Fibroblast of skin of left quadriceps (primary cell): ENCODE measurements around the gene TUBA4B.
"Not testable (repeated sequence)": the region's sequence is repeated elsewhere in the genome, so short reads cannot be mapped to it uniquely, and the experiment has no call there.

Source experiments
- DNase-seq, 2 experiments: peaks; one replicate each; pipeline ENCODE4 v3.0.0-alpha.2; 2013; ENCODE audit warnings: low read depth in 2 of 2

TUBA4B gene

DNA sequence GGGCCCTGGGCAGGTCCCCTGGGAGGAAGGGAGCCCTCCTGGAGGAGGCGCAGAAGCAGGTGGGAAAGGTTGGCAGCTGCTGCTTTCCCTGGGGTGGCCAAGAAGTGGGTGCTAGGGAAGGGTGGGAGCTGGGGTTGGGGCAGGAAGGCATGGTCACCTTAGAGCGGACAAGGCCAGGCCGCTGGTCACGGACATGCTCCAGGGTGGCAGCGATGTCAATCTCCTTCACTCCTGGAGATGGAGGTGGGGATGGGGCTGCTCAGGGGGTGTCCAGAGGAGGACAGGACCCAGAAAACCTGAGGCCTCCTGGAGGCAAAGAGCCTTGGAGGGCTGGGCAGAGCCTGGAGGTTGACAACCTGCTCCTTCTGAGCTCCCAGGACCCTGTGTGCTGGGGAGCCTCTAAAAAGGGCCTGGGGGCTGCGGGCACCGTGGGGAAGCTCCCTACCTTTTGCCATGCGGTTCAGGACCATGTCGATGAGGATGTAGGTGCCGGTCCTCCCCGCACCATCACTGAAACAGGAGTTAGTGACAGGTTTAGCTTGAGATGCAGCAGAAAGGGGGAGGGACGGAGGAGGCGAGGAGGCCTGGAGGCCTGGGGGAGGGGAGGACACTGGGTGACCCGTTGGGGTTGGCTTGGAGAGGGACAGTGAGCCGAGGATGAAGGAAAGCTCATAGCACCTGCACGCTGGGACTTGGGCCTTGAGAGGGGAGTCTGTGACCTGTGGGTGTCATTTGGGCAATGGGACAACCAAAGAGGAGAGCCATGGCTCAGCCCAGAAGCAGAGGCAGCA lies 37.5 kb downstream of the TUBA4B start:
- no peak for DNase-seq

DNA sequence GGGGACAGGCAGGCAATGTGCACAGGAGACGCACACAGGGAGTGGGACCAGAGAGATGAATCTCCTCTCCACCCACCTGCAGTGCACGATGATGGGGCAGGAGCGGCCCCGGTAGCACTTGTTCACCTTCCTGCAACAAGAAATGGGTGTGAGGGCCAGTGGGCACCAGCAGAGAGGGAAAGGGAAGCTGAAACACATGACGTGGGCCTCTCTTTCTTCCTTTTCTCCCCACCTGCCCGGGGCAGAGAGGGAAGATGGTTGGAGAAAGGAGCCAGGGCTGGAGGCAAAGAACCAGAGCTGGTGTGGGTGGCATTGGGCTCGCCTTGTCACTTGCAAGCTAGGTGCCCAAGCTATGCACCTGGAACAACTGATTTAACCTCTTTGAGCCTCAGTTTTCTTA lies 38.4 kb downstream of the TUBA4B start:
- DNase-seq, result no peak

DNA sequence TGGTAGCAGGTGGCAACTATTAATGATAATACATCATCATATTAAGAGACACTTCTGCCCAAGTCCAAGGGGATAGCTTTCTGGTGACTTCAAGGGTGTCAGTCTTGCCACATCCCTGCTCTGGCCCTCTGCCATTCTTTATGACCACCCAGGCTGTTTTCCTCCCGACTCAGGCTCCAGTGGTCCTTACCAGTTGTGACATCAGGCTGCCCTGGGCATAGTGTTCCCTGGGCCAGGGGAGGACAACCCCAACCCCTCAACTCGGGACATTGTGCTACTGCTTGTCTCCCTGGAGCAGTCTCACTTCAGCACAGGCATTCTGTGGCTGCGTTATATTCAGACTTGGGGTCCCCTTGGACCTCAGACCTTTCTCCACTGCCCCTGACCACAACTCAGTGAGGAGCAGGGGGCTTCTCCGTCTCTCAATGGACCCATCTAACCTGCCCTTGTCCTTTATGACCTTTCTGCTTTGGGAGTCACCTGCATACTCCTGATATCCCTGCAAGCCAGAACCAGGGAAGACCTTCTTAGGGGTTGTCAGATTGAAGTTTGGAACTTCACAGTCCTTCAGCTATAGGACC lies 39.0 kb downstream of the TUBA4B start:
- DNase-seq, result no peak

DNA sequence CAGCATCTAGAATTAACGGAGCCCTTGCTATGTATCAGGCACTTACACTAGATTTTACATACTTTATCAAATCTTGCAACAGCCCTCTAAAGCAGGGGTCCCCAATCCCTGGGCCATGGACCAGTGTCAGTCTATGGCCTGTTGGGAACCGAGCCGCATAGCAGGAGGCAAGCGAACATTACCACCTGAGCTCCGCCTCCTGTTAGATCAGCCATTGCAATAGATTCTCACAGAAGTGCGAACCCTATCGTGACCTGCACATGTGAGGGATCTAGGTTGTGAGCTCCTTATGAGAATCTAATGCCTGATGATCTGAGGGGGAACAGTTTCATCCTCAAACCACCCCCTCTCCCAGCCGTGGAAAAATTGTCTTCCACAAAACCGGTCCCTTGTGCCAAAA lies 39.6 kb downstream of the TUBA4B start:
- no peak for DNase-seq

- DNase-seq, result no peak
Observed at GRCh38 chr2:219293736-219294231, 40.7 kb downstream of the TUBA4B start.

- DNase-seq, result peak; percentile 49
Observed at GRCh38 chr2:219294356-219295351, 41.6 kb downstream of the TUBA4B start.

DNA sequence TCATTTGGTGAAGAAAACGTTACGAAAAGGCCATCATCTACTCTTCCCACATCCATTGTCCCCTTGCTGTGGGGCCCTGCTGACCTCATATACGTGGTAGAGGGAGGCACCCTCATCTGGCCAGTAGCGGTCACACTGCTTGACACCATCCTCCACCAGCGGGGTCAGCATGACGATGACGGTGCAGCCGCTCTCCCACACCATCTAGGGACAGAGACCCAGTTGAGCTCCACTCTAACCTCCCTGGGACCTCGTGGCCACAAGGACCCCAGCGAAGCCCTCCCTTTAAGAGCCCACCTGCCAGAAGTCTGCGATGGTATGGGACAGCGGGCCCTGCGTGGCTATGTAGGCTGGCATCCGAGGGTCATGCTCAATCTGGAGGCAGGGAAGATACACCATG lies 43.1 kb downstream of the TUBA4B start:
- DNase-seq, result no peak

GRCh38 chr2:219296631-219297391 lies 43.8 kb downstream of the TUBA4B start:
- DNase-seq, result no peak

DNA sequence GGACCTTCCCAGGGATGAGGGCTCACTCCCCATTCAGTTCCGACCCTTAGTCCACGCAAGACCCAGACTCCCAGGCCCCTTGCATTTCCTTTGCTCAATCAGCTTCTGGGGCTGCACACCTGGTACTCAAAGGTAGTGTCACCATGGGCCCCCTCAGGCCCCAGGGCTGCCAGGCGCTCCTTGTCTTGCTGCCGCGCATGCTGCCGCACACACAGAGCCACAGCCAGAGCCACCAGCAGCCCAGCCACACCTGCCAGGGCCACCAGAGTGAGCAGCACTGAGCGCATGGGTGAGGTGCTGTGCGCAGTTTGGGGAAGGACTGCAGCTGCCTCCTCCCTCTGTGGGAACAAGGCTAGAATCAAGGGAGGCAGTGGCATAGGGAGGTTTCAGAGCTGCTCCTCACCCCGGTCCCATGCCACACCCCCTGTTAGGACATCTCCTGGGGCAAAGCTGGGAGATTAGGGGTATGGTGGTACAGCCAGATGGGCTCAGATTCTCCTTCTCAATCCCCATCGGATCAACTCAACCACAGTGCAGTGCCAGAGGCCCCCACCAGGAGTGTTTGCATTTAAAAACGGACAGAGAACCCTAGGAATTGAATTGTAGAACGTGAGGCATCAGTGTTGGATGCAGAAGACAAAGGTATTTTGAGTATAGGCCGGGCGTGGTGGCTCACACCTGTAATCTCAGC lies 44.9 kb downstream of the TUBA4B start:
- DNase-seq, result no peak

GRCh38 chr2:219298759-219299371 lies 45.8 kb downstream of the TUBA4B start:
- peak in 1 of 2 experiments; percentile 42 for DNase-seq

DNA sequence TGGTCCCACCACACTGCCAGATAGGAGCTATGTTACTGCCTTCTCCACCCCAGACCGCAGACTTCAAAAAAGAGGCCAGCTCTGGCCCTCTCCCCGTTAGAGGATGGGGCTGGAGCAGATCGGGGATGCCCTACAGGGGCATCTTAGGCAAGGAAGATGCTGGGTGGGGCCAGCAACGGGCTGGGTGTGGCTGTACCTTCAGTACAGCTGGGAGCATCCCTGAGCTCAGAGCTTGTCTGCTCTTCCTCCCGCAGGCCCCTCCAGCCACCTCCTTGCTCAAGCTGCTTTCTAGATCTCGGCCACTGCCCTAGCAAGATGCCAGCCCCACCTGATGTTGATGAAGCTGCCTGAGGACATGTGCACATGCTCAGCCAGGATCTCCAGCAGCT lies 46.3 kb downstream of the TUBA4B start:
- DNase-seq, result no peak

DNA sequence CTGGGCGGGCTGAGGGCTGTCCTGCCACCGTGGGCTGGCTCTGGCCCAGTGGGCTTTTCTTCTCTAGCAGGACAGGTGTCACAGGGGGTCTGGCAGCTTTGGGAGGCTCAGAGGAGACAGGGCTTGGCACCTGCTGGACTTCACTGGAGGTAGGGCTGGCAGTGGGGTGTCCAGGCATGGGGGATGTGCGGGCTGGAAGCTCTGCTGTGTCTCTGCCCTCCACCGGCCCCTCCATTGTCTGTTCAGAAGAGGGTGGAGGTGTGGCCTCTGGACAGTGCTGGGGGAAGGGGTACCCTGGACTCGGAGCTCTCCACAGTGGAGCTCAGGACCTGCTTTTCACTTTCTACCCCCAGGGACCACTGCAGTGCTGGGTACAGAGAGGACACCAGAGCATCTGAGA lies 47.0 kb downstream of the TUBA4B start:
- DNase-seq, result no peak

- no peak for DNase-seq
Observed at GRCh38 chr2:219302412-219302968, 49.4 kb downstream of the TUBA4B start.

DNA sequence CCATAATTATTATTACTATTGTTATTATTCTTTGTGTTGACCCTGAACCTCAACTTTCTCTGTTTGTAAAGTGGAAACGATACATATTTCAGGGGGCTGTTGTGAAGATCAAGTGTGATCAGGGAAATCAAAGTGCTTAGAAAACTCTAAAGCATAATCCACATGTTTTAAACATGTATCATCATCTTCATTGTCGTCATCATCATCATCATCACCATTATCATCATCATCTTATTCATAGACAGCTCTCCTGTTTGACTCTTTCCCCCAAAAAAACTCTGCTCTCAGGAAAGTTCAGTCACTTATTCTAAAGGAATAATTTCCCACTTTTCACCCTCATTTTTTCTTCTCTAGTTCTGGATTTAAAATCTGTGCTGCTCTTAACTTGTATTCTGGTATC lies 51.2 kb downstream of the TUBA4B start:
- no peak for DNase-seq

DNA sequence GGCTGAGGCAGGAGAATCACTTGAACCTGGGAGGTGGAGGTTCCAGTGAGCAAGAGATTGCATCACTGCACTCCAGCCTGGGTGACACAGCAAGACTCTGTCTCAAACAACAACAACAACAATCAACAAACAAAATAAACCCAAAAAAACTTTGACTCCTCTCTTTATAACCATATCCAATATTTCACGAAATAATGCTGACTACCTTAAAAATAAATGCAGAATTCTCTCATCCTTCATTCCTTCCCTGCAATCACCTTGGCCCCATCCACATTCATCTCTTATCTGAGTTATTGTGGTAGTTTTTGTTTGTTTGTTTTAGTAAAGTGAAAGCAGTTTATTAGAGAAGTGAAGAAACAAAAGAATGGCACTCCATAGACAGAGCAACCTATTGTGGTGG lies 53.0 kb downstream of the TUBA4B start:
- DNase-seq, result no peak

- peak; percentile 46 to 51 for DNase-seq
Observed at GRCh38 chr2:219308142-219309101, 55.4 kb downstream of the TUBA4B start.

DNA sequence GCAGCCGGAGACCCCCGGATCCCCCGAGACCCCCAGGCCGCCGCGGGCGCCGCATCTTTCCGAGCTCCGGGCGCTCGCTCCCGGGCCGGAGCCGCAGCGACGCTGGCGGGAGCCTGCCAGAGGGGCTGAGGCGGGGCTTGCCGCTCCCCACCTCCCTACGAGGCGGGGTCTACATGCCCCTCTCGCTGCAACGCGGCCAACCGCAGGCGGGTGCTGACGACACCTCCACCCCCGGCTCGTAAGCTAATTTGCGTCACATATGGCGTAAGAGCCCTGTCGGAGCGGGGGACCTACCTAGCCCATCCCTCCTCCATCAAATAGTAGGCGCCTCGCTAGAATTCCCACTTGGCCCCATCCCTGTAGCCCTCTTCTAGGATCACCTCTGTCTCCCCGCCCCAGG lies 56.2 kb downstream of the TUBA4B start, which contains the start of gene PTPRN:
TSS of gene PTPRN (minus strand) at position 124 of the 400 bp plus-strand sequence. CDS start at position 55, 69 bp downstream.
- DNase-seq, result peak; percentile 59 to 65

DNA sequence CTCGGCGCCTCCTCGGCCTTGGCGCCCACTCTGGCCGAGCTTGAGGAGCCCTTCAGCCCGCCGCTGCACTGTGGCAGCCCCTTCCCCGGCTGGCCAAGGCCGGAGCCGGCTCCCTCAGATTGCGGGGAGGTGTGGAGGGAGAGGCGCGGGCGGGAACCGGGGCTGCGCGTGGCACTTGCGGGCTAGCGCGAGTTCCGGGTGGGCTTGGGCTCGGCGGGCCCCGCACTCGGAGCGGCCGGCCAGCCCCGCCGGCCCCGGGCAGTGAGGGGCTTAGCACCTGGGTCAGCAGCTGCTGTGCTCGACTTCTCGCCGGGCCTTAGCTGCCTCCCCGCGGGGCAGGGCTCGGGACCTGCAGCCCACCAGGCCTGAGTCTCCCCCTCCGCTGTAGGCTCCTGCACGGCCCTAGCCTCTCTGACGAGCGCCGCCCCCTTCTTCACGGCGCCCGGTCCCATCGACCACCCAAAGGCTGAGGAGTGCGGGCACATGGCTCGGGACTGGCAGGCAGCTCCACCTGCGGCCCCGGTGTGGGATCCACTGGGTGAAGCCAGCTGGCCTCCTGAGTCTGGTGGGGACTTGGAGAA lies 59.7 kb downstream of the TUBA4B start:
- not testable (repeated sequence) for DNase-seq
